PC-9 (cell line): ENCODE measurements around the gene STX3.

Source experiments
- CTCF ChIP-seq: fragments of 200-600 bp; sonication (generic); conservative IDR thresholded peaks from 2 replicates; pipeline ENCODE4 v1.6.1; 2017; ENCODE audit warnings: mixed run types, antibody characterized with exemption, mild to moderate bottlenecking, moderate library complexity
- EZH2 ChIP-seq: fragments of 200-600 bp; sonication (generic); IDR thresholded peaks from 2 replicates; pipeline ENCODE4 v1.8.0; 2017; ENCODE audit warnings: antibody characterized with exemption, low read depth

GRCh38 chr11:59791639-59792038, 36.5 kb downstream of the STX3 start:
- TF ChIP-seq CTCF (no peak), EZH2 (no peak)
